IMR-90 (cell line): ENCODE results near the gene RYR2.

Source experiments
- CTCF ChIP-seq: conservative IDR thresholded peaks from 2 replicates; pipeline ENCODE4 v1.5.1; 2012; ENCODE audit warnings: mild to moderate bottlenecking, low read depth, low read length, improper control_type of control experiment
- TF ChIP-seq, protein P1 (sequence below): fragments of 150-350 bp; IDR thresholded peaks from 2 replicates; pipeline ENCODE4 v1.6.1; 2017; ENCODE audit warnings: mild to moderate bottlenecking, antibody characterized with exemption, low read length, low read depth

GRCh38 chr1:237619553-237619952, 577.6 kb downstream of the RYR2 start:
- no peak for TF ChIP-seq CTCF
- TF ChIP-seq, protein P1, sequence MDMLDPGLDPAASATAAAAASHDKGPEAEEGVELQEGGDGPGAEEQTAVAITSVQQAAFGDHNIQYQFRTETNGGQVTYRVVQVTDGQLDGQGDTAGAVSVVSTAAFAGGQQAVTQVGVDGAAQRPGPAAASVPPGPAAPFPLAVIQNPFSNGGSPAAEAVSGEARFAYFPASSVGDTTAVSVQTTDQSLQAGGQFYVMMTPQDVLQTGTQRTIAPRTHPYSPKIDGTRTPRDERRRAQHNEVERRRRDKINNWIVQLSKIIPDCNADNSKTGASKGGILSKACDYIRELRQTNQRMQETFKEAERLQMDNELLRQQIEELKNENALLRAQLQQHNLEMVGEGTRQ: no peak
